SK-N-SH treated with all-trans-retinoic acid at 6 μM for 48 hours (cell line): ENCODE data around the gene SAXO1.

Experiments used
- ARNTL ChIP-seq: fragments of 450-650 bp; formaldehyde crosslinking; IDR thresholded peaks from 2 replicates; pipeline ENCODE4 v1.5.0; 2020; ENCODE audit warnings: low read depth, mild to moderate bottlenecking, moderate library complexity, borderline replicate concordance
- BACH2 ChIP-seq: fragments of 250-450 bp; sonication (Bioruptor Pico); IDR thresholded peaks from 2 replicates; pipeline ENCODE4 v1.9.0; 2021; ENCODE audit warnings: mild to moderate bottlenecking, borderline replicate concordance
- CSDC2 ChIP-seq: fragments of 250-450 bp; sonication (Bioruptor Pico); IDR thresholded peaks from 2 replicates; pipeline ENCODE4 v1.5.0; 2020; ENCODE audit warnings: mild to moderate bottlenecking, moderate library complexity
- ESRRG ChIP-seq: fragments of 250-450 bp; sonication (Bioruptor Pico); IDR thresholded peaks from 2 replicates; pipeline ENCODE4 v1.6.1; 2021; ENCODE audit warnings: mild to moderate bottlenecking
- ISL1 ChIP-seq: fragments of 250-450 bp; sonication (Bioruptor Pico); IDR thresholded peaks from 2 replicates; pipeline ENCODE4 v2.1.2; 2022; ENCODE audit warnings: mild to moderate bottlenecking, moderate library complexity
- RARB ChIP-seq: fragments of 250-450 bp; sonication (Bioruptor Pico); IDR thresholded peaks from 2 replicates; pipeline ENCODE4 v1.8.0; 2021; ENCODE audit warnings: mild to moderate bottlenecking, moderate library complexity
- ZC3H10 ChIP-seq: fragments of 250-450 bp; sonication (Bioruptor Pico); IDR thresholded peaks from 2 replicates; pipeline ENCODE4 v1.5.1; 2021; ENCODE audit warnings: mild to moderate bottlenecking, moderate library complexity
- ZFP3 ChIP-seq: fragments of 250-450 bp; sonication (Bioruptor Pico); IDR thresholded peaks from 2 replicates; pipeline ENCODE4 v1.5.0; 2020; ENCODE audit warnings: mild to moderate bottlenecking, moderate library complexity
- ZFP30 ChIP-seq: fragments of 450-650 bp; formaldehyde crosslinking; IDR thresholded peaks from 2 replicates; pipeline ENCODE4 v1.5.0; 2022; ENCODE audit warnings: mild to moderate bottlenecking, moderate library complexity
- ZNF565 ChIP-seq: fragments of 450-650 bp; formaldehyde crosslinking; conservative IDR thresholded peaks from 2 replicates; pipeline ENCODE4 v1.5.0; 2020; ENCODE audit warnings: low read depth, mild to moderate bottlenecking, moderate library complexity
- TF ChIP-seq, protein P1 (sequence below): fragments of 250-450 bp; sonication (Bioruptor Pico); IDR thresholded peaks from 2 replicates; pipeline ENCODE4 v1.8.0; 2021; ENCODE audit warnings: low read depth, mild to moderate bottlenecking, moderate library complexity, borderline replicate concordance
- TF ChIP-seq, protein P2 (sequence below): fragments of 250-450 bp; sonication (Bioruptor Pico); IDR thresholded peaks from 2 replicates; pipeline ENCODE4 v1.8.0; 2020; ENCODE audit warnings: mild to moderate bottlenecking, moderate library complexity, borderline replicate concordance
- TF ChIP-seq, protein P3 (sequence below): fragments of 250-450 bp; sonication (Bioruptor Pico); IDR thresholded peaks from 2 replicates; pipeline ENCODE4 v1.5.1; 2020; ENCODE audit warnings: low read depth, mild to moderate bottlenecking, moderate library complexity
- TF ChIP-seq, protein P4 (sequence below): fragments of 250-450 bp; sonication (Bioruptor Pico); IDR thresholded peaks from 2 replicates; pipeline ENCODE4 v1.5.1; 2021; ENCODE audit warnings: mild to moderate bottlenecking, moderate library complexity

DNA sequence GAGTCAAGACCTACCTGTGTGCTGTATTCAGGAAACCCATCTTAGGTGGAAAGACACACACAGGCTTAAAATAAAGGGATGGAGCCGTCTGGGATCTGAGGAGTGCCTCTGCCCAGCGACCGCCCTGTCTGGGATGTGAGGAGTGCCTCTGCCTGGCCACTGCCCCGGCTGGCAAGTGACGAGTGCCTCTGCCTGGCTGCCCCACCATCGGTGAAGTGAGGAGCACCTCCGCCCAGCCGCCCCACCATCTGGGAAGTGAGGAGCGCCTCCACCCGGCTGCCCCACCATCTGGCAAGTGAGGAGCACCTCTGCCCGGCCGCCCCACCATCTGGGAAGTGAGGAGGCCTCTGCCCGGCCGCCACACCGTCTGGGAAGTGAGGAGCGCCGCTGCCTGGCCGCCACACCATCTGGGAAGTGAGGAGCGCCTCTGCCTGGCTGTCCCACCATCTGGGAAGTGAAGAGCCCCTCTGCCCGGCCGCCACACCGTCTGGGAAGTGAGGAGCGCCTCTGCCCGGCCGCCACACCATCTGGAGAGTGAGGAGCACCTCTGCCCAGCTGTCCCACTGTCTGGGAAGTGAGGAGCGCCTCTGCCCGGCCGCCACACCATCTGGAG, 33.7 kb downstream of the SAXO1 start:
- TF ChIP-seq ZNF565: no peak
- no peak for TF ChIP-seq ZC3H10 (CRISPR knock-in tag)
- no peak for TF ChIP-seq ZFP30 (CRISPR knock-in tag)
- TF ChIP-seq CSDC2 (CRISPR knock-in tag): no peak
- no peak for TF ChIP-seq ZFP3 (CRISPR knock-in tag)
- TF ChIP-seq, protein P1, sequence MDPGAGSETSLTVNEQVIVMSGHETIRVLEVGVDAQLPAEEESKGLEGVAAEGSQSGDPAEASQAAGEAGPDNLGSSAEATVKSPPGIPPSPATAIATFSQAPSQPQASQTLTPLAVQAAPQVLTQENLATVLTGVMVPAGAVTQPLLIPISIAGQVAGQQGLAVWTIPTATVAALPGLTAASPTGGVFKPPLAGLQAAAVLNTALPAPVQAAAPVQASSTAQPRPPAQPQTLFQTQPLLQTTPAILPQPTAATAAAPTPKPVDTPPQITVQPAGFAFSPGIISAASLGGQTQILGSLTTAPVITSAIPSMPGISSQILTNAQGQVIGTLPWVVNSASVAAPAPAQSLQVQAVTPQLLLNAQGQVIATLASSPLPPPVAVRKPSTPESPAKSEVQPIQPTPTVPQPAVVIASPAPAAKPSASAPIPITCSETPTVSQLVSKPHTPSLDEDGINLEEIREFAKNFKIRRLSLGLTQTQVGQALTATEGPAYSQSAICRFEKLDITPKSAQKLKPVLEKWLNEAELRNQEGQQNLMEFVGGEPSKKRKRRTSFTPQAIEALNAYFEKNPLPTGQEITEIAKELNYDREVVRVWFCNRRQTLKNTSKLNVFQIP (CRISPR knock-in tag): no peak
- TF ChIP-seq, protein P2, sequence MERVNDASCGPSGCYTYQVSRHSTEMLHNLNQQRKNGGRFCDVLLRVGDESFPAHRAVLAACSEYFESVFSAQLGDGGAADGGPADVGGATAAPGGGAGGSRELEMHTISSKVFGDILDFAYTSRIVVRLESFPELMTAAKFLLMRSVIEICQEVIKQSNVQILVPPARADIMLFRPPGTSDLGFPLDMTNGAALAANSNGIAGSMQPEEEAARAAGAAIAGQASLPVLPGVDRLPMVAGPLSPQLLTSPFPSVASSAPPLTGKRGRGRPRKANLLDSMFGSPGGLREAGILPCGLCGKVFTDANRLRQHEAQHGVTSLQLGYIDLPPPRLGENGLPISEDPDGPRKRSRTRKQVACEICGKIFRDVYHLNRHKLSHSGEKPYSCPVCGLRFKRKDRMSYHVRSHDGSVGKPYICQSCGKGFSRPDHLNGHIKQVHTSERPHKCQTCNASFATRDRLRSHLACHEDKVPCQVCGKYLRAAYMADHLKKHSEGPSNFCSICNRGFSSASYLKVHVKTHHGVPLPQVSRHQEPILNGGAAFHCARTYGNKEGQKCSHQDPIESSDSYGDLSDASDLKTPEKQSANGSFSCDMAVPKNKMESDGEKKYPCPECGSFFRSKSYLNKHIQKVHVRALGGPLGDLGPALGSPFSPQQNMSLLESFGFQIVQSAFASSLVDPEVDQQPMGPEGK (CRISPR knock-in tag): no peak
- TF ChIP-seq RARB (CRISPR knock-in tag): no peak
- no peak for TF ChIP-seq ARNTL (CRISPR knock-in tag)
- no peak for TF ChIP-seq ISL1 (CRISPR knock-in tag)
- no peak for TF ChIP-seq BACH2 (CRISPR knock-in tag)
- TF ChIP-seq, protein P3, sequence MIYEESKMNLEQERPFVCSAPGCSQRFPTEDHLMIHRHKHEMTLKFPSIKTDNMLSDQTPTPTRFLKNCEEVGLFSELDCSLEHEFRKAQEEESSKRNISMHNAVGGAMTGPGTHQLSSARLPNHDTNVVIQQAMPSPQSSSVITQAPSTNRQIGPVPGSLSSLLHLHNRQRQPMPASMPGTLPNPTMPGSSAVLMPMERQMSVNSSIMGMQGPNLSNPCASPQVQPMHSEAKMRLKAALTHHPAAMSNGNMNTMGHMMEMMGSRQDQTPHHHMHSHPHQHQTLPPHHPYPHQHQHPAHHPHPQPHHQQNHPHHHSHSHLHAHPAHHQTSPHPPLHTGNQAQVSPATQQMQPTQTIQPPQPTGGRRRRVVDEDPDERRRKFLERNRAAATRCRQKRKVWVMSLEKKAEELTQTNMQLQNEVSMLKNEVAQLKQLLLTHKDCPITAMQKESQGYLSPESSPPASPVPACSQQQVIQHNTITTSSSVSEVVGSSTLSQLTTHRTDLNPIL (CRISPR knock-in tag): no peak
- TF ChIP-seq, protein P4, sequence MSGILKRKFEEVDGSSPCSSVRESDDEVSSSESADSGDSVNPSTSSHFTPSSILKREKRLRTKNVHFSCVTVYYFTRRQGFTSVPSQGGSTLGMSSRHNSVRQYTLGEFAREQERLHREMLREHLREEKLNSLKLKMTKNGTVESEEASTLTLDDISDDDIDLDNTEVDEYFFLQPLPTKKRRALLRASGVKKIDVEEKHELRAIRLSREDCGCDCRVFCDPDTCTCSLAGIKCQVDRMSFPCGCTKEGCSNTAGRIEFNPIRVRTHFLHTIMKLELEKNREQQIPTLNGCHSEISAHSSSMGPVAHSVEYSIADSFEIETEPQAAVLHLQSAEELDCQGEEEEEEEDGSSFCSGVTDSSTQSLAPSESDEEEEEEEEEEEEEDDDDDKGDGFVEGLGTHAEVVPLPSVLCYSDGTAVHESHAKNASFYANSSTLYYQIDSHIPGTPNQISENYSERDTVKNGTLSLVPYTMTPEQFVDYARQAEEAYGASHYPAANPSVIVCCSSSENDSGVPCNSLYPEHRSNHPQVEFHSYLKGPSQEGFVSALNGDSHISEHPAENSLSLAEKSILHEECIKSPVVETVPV (CRISPR knock-in tag): no peak
- TF ChIP-seq ESRRG: no peak
